Measurements from ENCODE around the gene PJA2.
"Not testable (repeated sequence)": the region's sequence is repeated elsewhere in the genome, so short reads cannot be mapped to it uniquely, and the experiment has no call there.

Gene PJA2

GRCh38 chr5:109309326-109310063 lies 100.3 kb downstream of the PJA2 start:
- no peak for DNase-seq (ENCODE audit: low read depth)

DNA sequence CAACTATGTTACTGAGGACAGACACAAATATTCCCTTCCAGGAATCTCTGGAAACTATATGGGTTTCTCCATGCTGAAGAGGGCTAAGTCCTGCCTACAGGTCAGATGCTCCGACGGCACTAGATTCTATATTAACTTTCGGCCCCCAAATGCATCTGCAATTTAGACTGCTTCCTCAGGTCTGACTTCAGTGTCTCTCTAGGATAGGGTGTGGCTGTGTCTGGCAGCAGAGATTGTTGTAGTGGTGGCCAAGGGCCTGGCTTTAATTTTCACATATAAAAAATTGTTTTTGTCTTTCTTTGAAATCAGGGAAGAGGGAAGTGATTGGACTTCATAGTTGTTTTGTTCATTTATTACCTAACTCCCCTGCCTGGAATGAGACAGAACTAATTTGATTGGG lies 101.8 kb downstream of the PJA2 start:
- no peak for DNase-seq (ENCODE audit: low read depth)

DNA sequence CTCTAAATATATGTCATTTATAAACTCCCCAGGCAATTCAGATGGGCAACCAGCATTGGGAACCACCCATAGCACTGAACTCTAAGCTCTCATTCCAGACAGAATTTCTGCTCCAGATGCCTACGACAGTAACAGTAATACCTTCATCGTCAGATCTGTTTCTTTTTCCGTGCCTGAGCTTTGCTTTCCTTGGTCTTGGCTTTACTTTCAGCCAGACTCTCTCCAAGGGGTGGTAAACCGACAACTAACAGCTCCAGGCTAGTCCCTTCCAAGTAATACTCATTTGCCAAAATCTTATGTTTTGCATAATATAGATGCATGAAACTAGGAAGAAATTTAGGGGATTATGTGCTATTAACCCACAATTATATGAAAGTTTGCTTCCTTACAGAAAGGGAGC lies 102.3 kb downstream of the PJA2 start:
- no peak for DNase-seq (ENCODE audit: low read depth)

- no peak for DNase-seq (ENCODE audit: low read depth)
Observed at GRCh38 chr5:109305352-109305751, 104.4 kb downstream of the PJA2 start.

- DNase-seq (ENCODE audit: low read depth) = no peak
Observed at GRCh38 chr5:109304309-109304708, 105.5 kb downstream of the PJA2 start.

- DNase-seq (ENCODE audit: low read depth) = no peak
Observed at GRCh38 chr5:109300367-109300766, 109.4 kb downstream of the PJA2 start.

DNA sequence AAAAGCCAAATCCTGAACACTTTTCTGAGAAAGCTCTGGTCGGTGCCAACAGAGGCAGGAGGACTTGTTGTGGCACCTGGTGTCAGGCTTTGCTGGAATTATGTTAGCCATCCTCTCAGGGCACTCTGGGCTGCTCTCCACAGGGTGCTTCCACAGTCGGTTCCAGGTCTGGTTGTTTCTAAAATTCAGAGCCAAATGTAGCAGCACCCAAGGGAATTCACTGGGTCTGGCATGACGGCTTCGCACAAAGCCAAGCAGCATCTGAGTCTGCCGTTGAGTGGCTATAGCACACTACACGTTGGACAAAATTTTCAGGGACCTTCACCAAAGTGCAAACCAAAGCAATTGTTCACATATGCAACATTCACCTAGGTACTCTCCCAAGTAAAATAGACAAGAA lies 110.2 kb downstream of the PJA2 start:
- DNase-seq (ENCODE audit: low read depth) = no peak

- DNase-seq (ENCODE audit: low read depth) = no peak
Observed at GRCh38 chr5:109298794-109299193, 111.0 kb downstream of the PJA2 start.

DNA sequence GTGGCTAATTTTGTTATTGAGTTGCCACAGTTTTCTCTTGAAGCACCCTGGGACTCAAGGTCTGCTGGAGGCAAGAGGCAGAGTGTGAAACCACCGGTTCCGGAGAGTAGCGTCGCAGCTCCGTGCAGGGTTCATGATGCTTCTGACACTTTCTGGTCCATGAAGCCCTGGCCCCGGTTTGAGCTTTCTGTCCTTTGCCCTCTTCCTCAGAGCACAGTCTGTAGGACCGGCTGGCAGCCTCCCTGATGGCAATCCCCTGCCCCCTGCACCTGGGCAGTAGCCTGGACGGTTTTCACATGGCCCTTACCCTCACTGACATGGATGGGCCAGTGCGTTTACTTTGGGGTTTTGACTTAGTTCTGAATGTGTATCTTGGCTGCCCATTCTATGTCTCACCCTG lies 111.9 kb downstream of the PJA2 start:
- no peak for DNase-seq (ENCODE audit: low read depth)

DNA sequence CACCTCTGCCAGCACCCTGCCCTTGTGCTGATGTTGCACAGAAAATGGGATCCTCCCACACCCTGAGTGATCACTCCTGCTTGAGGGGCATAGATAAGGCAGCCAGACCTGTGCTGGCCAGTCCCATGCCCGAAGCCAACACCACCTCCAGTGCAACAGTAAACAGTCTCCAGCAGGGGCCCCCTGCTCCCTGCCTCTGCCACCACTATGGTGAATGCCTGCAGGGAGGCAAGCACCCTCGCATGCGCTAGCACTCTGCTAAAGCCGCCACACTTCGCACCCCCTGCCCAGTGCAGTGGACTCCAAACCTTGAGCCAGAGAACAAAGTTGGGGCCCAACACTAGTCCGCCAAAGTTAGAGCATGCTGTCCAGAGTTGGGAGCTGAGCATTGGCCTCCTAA lies 118.7 kb downstream of the PJA2 start:
- no peak for DNase-seq (ENCODE audit: low read depth)

GRCh38 chr5:109290231-109290630 lies 119.5 kb downstream of the PJA2 start:
- no peak for DNase-seq (ENCODE audit: low read depth)

- not testable (repeated sequence) for DNase-seq (ENCODE audit: low read depth)
Observed at GRCh38 chr5:109286628-109287027, 123.1 kb downstream of the PJA2 start.
